Measurements from ENCODE around the gene USP33. TPM values are rescaled to one million over a fixed set of nuclear protein-coding genes. Genes with fewer than 3 reads are reported as not detected.

USP33 gene
- total RNA-seq, 6 experiments from 2014 or later, result 44.0 to 55.6 (median 50.5) TPM

GRCh38 chr1:77673716-77674355, 85.8 kb downstream of the USP33 start:
- DNase-seq, result peak; percentile 32
- TF ChIP-seq CTCF (IDR thresholded peaks at IDR 0.05), result no peak
- Mint-ChIP-seq H3K9me3 (no peaks in the 10 kb centered on the region), H3K4me3 (peak overlapping the region; percentile 73), H3K4me1 (ENCODE audit: low read depth) (peaks cover 82% of the 10 kb centered on the region), H3K27me3 (ENCODE audit: insufficient read depth) (no peaks in the 10 kb centered on the region; the same call in 1 of the 2 replicates), H3K36me3 (ENCODE audit: low read depth) (peaks cover 9% of the 10 kb centered on the region; the same call in 1 of the 2 replicates), H3K27ac (peak overlapping the region; percentile 77)

- TF ChIP-seq CTCF (IDR thresholded peaks at IDR 0.05), result no peak
- H3K27me3 Mint-ChIP-seq (ENCODE audit: insufficient read depth), result no peaks in the 10 kb centered on the region; the same call in 1 of the 2 replicates
- peak overlapping the region; percentile 73 for H3K4me3 Mint-ChIP-seq
- peaks cover 82% of the 10 kb centered on the region for H3K4me1 Mint-ChIP-seq (ENCODE audit: low read depth)
- H3K9me3 Mint-ChIP-seq, result no peaks in the 10 kb centered on the region
- H3K36me3 Mint-ChIP-seq (ENCODE audit: low read depth), result peaks cover 9% of the 10 kb centered on the region; the same call in 1 of the 2 replicates
- H3K27ac Mint-ChIP-seq, result peak overlapping the region; percentile 77
- DNase-seq, result no peak
These were observed 86.6 kb downstream of the USP33 start for GRCh38 chr1:77673030-77673429.

GRCh38 chr1:77672374-77672773, 87.3 kb downstream of the USP33 start:
- peaks cover 9% of the 10 kb centered on the region; the same call in 1 of the 2 replicates for H3K36me3 Mint-ChIP-seq (ENCODE audit: low read depth)
- peaks cover 81% of the 10 kb centered on the region for H3K4me1 Mint-ChIP-seq (ENCODE audit: low read depth)
- no peaks in the 10 kb centered on the region for H3K9me3 Mint-ChIP-seq
- TF ChIP-seq CTCF (IDR thresholded peaks at IDR 0.05), result no peak
- DNase-seq, result no peak
- H3K4me3 Mint-ChIP-seq, result peak overlapping the region; percentile 73
- no peaks in the 10 kb centered on the region; the same call in 1 of the 2 replicates for H3K27me3 Mint-ChIP-seq (ENCODE audit: insufficient read depth)
- peak overlapping the region; percentile 77 for H3K27ac Mint-ChIP-seq

GRCh38 chr1:77671836-77672235, 87.8 kb downstream of the USP33 start:
- H3K4me1 Mint-ChIP-seq (ENCODE audit: low read depth), result peaks cover 82% of the 10 kb centered on the region
- peak overlapping the region; percentile 77 for H3K27ac Mint-ChIP-seq

GRCh38 chr1:77670330-77670729, 89.3 kb downstream of the USP33 start:
- no peak overlapping the region for H3K4me3 Mint-ChIP-seq
- H3K27me3 Mint-ChIP-seq (ENCODE audit: insufficient read depth), result no peaks in the 10 kb centered on the region; the same call in 1 of the 2 replicates
- TF ChIP-seq CTCF (IDR thresholded peaks at IDR 0.05), result no peak
- 0 out of 2 replicates have a peak, but pooled peaks cover 4% of the 10 kb centered on the region for H3K36me3 Mint-ChIP-seq (ENCODE audit: low read depth)
- DNase-seq, result no peak
- peaks cover 73% of the 10 kb centered on the region for H3K4me1 Mint-ChIP-seq (ENCODE audit: low read depth)
- H3K9me3 Mint-ChIP-seq, result no peaks in the 10 kb centered on the region
- H3K27ac Mint-ChIP-seq, result no peak overlapping the region

More at GRCh38 chr1:77671836-77672235, 87.8 kb downstream of the USP33 start:
- Mint-ChIP-seq H3K9me3 (no peaks in the 10 kb centered on the region), H3K36me3 (ENCODE audit: low read depth) (peaks cover 9% of the 10 kb centered on the region; the same call in 1 of the 2 replicates), H3K4me3 (peak overlapping the region; percentile 73), H3K27me3 (ENCODE audit: insufficient read depth) (no peaks in the 10 kb centered on the region; the same call in 1 of the 2 replicates)
- DNase-seq, result peak; percentile 54
- TF ChIP-seq CTCF (IDR thresholded peaks at IDR 0.05), result no peak

All from HFFc6 (cell line).